ENCODE measurements around the gene CD28.

CD28 gene

GRCh38 chr2:203745267-203745666 lies 38.8 kb downstream of the CD28 start:
- H3K4me1 Mint-ChIP-seq, result peaks cover 15% of the 10 kb centered on the region
- no peaks in the 10 kb centered on the region for H3K27me3 Mint-ChIP-seq (ENCODE audit: low read depth, poor library complexity)
- no peak for DNase-seq
- no peak overlapping the region for H3K27ac Mint-ChIP-seq
- TF ChIP-seq CTCF (IDR thresholded peaks at IDR 0.05), result no peak
- H3K4me3 Mint-ChIP-seq, result no peak overlapping the region
- peaks cover 4% of the 10 kb centered on the region for H3K9me3 Mint-ChIP-seq
- no peaks in the 10 kb centered on the region for H3K36me3 Mint-ChIP-seq (ENCODE audit: low read depth)

GRCh38 chr2:203748331-203749126 lies 42.1 kb downstream of the CD28 start:
- Mint-ChIP-seq H3K36me3 (ENCODE audit: low read depth) (no peaks in the 10 kb centered on the region), H3K27me3 (ENCODE audit: low read depth, poor library complexity) (no peaks in the 10 kb centered on the region), H3K4me3 (no peak overlapping the region), H3K4me1 (no peaks in the 10 kb centered on the region), H3K9me3 (peaks cover 4% of the 10 kb centered on the region), H3K27ac (no peak overlapping the region)
- TF ChIP-seq CTCF (IDR thresholded peaks at IDR 0.05), result no peak
- no peak for DNase-seq

- Mint-ChIP-seq H3K27me3 (ENCODE audit: low read depth, poor library complexity) (no peaks in the 10 kb centered on the region), H3K36me3 (ENCODE audit: low read depth) (peaks cover 14% of the 10 kb centered on the region), H3K9me3 (peaks cover 17% of the 10 kb centered on the region), H3K4me3 (no peak overlapping the region), H3K27ac (no peak overlapping the region), H3K4me1 (no peaks in the 10 kb centered on the region)
- DNase-seq, result no peak
- no peak for TF ChIP-seq CTCF (IDR thresholded peaks at IDR 0.05)
Measured at GRCh38 chr2:203750346-203751068, 44.1 kb downstream of the CD28 start.

- DNase-seq, result no peak
- no peak for TF ChIP-seq CTCF (IDR thresholded peaks at IDR 0.05)
- peaks cover 30% of the 10 kb centered on the region for H3K9me3 Mint-ChIP-seq
- H3K27ac Mint-ChIP-seq, result no peak overlapping the region
- H3K27me3 Mint-ChIP-seq (ENCODE audit: low read depth, poor library complexity), result no peaks in the 10 kb centered on the region
- H3K36me3 Mint-ChIP-seq (ENCODE audit: low read depth), result peaks cover 26% of the 10 kb centered on the region
- no peak overlapping the region for H3K4me3 Mint-ChIP-seq
- no peaks in the 10 kb centered on the region for H3K4me1 Mint-ChIP-seq
Measured at GRCh38 chr2:203751685-203752271, 45.3 kb downstream of the CD28 start.

GRCh38 chr2:203756161-203756560 lies 49.7 kb downstream of the CD28 start:
- TF ChIP-seq CTCF (IDR thresholded peaks at IDR 0.05), result no peak
- Mint-ChIP-seq H3K27me3 (ENCODE audit: low read depth, poor library complexity) (no peaks in the 10 kb centered on the region), H3K9me3 (peaks cover 48% of the 10 kb centered on the region), H3K27ac (no peak overlapping the region), H3K4me3 (no peak overlapping the region), H3K4me1 (peaks cover 16% of the 10 kb centered on the region), H3K36me3 (ENCODE audit: low read depth) (peaks cover 40% of the 10 kb centered on the region)
- DNase-seq, result no peak

Measured in nephron progenitor cell (in vitro differentiated cells).